Mesenteric fat pad (tissue), 1 donor: ENCODE data around the gene TMUB2. TPM values are rescaled to one million over a fixed set of nuclear protein-coding genes. Genes with fewer than 3 reads are reported as not detected.
A peak's percentile ranks its signal among the peaks of the same experiment; 100 is the strongest.
"Not testable (repeated sequence)": the region's sequence is repeated elsewhere in the genome, so short reads cannot be mapped to it uniquely, and the experiment has no call there.

Experiments
- DNase-seq: peaks from one replicate; pipeline ENCODE4 v3.0.0-alpha.2; 2020; ENCODE audit warnings: low spot score
- total RNA-seq: library from RNA; stranded (reverse); fragmentation: NEBNext Ultra II Directional; extraction: Animal tissue kit (Norgen Biotek cat#: 25700); gene quantifications from one replicate; pipeline ENCODE4 v1.2.1, GENCODE V29; 2021
- donor health status: DM: yes; HTN: yes; CAD: no.

TMUB2 gene
- total RNA-seq, 1 donor from 2014 or later: 35.8 TPM

DNA sequence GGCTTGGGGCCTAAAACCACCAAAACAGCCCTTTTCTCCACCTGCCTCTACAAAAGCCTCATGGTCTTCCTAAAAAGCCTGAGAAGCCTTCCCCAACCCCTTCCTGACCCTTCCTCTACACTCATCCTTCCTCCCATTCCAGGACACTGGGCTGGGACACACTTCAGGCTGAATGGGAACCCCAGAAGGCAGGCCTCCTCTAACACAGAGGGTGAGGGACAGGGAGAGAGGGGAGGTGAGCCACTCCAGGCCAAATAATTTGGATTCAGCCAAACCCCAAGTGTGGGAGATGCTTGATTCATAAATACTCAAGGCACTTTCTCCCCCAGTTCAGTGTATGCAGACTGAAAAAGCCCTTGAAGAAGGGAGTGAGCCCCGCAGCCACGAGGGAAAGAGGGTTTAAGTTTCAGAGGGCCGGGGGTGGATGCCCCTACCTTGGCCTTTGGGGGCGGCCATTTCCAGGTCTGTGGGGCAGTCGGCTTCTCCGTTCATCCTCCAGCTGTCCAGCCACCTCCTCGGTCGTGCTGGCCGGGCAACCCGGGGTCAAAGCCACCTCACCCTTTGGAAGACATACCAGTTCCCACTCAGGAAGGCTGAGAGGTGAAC, 31.1 kb downstream of the TMUB2 start:
- no peak for DNase-seq

DNA sequence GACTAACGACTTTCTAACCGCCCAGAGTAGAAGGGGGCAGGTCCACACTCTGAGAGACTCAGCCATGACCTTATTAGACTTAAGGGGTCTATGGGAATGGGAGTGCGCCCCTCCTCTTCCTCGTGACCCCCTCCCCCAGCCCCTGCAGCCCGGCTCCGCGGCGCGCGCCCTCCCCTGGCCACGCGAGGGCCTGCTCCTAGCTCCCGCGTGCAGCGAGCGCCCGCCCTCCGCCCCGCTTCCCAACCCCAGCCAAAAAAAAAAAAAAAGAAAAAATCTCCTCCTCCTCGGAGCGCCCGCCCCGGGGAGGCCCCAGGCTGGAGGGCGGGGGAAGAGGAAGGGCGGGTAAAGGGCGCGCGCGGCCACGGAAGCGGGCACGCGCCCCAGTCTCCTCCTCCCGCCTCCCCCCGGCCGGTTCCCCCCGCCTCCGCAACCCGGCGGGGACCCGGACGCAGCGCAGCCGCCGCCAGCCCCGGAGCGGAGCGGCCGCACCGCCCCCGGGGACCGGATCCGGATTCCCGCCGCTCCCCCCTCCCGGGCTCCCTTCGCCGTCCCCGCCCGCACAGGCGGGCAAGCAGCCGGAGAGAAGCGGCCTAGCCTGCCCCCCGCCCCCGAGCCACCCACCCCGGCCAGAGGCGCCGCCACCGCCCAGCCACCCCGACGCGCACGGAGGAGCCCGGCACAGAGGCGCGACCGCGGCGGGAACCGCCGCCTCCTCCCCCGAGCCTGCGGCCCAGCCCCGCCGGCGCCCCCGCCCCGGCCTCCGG, 31.8 kb downstream of the TMUB2 start:
- DNase-seq: peak; percentile 96

DNA sequence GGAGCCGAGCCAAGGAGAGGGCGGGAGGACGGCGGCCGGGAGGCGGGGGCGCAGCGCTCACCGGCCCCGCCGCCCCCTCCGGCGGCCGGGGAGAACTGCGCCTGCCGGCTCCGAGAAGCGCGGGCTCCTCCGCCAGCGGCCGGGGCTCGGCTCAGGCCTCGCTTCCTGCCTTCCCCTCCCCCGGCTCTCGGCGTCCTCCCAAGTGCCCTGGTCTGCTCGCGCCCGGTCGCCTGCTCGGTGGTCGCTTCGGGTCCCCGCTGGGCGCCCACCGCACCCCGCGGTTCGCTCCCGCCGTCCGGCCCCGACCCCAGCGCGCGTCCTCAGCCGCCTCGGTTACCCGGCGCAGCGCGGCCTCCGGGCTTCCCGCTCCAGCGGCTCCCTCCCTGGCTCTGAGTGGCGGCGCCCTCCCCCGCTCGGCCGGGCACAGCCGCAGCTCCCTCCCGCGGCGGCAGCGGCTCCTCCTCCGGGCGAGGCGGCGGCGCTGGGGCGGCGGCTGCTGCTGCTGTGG, 32.4 kb downstream of the TMUB2 start:
- peak; percentile 92 for DNase-seq

DNA sequence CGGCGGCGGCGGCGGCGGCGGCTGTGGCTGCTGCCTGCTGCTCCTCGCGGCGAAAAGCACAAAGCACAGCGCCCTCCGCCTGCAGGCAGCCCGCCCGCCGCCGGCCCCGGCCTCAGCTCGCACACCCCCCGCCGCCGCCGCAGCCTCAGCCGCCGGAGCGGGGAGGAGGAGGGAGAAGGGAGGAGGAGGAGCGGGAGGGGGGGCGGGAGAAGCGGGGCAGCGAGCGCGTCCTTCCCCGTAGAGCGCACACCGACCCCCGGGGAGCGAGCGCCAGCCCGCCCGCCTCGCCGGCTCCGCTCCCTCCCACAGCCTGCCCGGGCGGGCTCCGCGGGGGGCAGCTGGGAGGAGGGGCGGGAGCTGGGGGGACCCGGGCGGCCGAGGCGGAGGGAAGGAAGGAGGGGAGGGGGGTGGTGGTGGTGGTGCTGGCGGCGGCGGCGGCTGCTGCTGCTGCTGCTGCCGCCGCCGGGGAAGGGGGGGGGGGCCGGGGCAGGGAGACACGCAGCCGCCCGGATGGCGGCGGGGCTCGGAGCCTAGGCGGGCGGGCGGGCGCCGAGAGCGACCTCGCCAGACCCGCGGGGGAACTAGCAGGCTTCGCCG, 32.9 kb downstream of the TMUB2 start, which contains the start of gene UBTF:
UBTF (minus strand) TSS at position 60 of the 597 bp plus-strand sequence. CDS start 1,446 bp downstream, outside the sequence.
- DNase-seq: no peak

DNA sequence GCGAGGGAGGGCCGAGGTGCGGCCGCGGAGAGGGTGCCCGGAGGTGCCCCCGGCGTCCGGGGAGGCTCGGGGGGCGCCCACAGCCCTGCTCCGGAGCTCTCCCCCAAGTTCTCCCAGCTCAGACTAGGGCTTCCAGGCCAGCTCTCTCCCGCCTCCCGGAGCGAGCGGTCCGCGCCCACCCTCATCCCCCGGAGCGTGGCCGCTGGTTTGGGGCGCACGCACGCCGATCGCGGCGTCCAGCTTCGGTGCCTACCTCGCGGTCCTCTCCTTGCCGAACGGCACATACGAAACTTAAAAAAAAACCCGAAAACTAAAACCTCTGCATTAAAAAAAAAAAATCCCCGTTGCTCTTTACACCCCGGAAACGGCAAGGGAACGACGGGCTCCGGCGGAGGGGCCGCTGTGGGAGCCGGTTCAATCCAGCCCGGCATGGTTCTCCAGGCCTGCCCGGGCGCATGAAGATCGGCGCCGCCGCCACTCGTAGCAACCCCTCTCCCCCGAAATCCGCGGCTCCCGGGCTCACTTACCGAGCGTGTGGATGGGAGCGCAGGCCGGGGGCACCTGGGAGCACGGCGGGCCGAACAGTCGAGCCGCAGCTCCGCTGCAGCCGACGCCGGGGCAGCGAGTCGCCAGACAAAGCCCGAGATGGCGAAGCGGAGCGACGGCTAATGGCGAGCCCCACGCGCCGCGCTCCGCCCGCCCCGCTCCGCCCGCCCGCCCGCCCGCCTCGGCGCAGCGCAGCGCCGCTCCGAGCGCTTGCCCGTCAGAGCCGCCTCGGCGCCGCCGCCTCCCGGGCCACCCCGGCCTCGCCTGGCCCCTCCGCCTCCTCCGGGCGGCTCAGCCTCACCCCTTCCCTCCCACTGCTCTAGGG, 33.7 kb downstream of the TMUB2 start:
- DNase-seq: no peak

DNA sequence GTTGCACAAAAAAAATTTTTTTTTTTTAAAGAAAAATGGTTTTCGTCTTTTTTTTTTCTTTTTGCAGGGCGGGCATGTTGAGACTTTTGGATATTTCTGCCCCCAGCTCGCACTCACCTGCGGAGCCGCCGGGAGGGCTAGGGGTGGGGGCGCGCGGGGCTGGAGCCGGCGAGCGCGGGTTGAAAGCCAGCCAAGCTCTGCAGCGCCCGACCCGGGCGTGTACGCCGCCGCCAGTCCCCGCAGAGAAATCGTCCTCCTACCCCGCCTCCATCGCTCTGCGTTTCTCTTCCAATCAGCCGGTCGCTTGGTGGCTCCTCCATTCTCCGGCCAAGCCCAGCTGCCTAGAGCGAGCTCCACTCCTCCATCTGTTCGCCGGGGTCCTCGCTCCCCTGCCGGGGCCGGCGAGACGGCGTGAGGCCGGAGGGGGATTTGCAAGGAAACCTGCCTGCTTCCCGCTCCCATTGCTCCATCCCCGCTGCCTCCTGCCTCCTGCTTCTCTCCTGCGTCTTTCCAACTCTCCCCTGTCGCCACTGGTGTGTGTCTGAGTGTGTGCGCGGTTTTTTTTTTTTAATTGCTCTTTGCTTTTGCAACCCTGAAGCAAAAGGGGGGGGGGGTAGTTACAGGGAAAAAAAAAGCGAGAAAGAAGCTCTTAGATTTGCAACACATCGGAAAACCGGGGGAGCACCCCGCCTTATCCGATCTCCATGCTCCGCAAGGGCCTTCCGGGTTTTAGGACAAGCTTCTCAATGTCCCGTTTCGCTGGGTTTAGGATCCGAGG, 34.5 kb downstream of the TMUB2 start:
- no peak for DNase-seq

DNA sequence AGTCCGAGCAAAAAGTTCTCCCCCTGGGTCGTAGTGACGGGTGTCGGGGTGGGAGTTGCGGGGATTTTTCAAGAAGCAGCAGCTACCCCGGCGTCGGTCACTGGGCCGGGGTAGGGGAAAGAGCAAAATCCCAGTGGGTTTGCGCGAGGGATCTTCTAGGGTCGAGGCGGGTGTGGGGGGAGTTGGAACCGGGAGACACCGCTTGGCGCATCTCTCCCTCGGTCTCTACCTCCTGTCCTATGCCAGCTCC, 35.0 kb downstream of the TMUB2 start:
- no peak for DNase-seq

DNA sequence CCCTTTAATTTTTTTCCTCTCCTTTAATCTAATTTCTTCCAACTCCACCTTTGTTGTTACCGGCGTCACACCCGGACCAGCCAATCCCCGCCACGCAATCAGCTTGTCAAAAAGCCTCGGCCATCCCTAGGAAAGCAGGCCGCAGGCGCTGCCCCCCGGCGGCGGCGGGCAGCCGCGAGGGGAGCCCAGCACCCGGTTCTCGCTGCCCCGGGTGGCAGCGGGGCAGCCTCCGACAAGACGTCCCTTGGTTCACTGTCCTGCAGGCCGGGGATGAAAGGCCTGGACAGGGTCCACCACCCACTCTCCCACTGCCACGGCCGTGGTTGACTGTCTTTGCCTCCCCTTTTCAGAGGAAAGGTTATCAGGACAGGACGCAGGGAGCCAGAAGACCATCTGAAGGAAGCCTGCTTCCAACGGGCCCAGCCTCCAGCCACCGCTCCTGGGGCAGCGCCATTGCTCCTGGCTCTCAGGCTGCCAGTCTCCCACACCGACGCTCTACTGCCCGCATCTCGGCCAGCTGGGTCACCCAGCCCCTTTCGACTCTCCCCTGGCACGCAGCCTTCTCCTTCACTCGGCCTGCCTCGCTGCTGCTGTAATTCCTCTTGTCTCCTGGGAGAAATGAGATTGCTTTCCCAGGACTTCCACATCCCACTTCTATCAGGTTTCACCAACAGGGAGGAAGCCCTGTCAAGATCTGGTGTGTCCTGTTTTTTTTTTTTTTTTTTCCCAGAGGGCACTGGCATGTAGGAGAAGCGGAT, 35.5 kb downstream of the TMUB2 start:
- peak; percentile 92 for DNase-seq

DNA sequence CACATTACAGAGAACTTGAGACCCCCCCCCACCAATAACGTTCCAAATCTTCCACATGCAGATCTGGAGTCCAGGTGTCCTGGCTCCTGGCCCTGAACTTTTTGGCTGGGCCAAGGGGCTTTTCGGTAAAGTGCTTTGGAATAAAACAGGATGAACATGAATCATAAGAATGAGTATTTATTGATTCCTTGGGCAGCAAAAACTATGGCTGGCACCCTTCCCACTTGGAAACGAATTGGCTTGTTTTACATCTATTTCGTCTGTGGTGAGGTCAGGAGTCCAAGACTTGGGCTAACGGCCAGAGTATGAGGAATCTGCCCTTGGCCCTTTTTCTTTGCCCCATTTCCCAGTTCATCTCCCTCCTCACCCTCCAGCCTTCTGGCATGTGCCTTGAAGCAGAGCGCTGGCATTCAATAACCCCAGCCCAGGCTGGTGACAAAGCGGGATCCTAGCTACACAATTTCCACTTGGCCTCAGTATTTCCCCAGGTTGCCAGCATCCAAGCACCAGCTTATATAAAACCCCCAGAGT, 36.8 kb downstream of the TMUB2 start:
- no peak for DNase-seq

DNA sequence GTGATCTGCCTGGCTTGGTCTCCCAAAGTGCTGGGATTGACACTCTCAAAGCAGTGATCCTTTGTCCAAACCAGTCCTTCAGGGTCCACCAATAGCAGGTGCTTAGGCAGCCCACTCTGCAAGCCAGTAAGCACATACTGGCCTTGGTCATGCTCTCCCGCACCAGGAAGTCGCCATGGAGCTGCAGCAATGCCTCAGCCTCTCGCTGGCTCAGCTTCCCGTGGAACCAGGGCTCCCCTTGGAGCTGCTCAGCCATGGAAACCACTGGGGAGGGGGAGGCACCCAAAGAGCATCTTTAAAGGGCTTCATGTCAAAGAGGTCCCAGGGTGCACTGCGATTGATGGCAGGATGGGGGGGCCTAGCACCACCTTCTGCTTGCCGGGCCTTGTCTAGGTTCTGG, 42.3 kb downstream of the TMUB2 start:
- no peak for DNase-seq

DNA sequence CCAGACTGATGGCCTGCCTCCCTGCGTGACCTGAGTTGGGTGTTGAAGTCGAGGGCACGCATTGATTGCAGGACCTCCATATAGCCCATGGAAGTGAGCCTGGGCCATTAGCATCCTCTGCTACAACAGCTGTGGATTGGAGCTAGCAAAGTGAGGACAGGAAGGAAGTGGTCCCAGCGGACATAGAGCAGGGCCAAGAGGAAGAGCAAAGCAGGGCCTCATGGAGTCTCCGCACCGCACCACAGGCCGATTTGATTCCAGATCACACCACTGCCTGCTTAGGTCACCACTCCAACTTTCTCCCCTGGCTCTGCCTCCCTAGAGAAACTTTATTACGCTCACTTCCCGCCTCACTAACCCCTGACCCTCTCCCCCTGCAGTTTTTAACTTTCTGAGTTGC, 43.4 kb downstream of the TMUB2 start:
- no peak for DNase-seq

DNA sequence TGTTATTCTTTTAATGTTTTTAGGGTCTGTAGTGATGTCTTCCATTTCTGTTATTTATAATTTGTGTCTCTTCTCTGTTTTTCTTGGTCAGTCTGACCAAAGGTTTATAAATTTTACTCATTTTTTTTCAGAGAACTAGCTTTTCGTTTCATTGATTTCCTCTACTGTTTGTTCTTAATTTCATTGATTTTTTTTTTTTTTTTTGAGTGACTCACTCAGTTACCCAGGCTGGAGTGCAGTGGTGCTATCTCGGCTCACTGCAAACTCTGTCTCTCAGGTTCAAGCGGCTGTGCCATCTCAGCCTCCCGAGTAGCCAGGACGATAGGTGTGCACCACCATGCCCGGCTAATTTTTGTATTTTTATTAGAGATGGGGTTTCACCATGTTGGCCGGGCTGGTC, 45.3 kb downstream of the TMUB2 start:
- DNase-seq: no peak

DNA sequence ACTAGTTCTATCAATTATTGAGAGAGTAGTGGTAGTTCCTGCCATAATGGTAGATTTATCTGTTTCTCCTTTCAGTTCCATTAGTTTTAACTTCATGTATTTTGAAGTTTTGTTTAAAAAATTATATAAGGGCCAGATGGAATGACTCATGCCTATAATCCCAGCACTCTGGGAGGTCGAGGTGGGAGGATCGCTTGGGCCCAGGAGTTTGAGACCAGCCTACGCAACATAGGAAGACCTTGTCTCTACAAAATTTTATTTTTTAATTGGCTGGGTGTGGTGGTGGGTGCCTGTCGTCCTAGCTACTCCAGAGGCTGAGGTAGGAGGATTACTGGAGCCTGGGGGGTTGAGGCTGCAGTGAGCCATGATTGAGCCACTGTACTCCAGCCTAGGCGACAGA, 46.8 kb downstream of the TMUB2 start:
- no peak for DNase-seq

DNA sequence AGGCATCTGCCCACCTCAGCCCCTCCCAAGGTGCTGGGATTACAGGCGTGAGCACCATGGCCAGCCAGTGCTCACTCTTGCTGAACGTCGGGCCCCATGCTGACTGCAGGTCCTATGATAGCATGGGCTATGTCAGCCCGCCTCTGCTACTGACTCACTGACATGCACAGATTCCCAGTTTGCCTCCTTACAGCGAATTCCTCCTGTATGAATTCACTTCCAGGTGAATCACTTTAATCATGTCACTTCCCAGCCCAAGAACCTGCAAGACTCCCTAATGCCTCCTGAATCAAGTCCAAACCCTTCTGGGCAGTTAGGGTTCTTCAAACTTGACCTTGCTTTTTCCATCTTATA, 48.8 kb downstream of the TMUB2 start:
- DNase-seq: no peak

DNA sequence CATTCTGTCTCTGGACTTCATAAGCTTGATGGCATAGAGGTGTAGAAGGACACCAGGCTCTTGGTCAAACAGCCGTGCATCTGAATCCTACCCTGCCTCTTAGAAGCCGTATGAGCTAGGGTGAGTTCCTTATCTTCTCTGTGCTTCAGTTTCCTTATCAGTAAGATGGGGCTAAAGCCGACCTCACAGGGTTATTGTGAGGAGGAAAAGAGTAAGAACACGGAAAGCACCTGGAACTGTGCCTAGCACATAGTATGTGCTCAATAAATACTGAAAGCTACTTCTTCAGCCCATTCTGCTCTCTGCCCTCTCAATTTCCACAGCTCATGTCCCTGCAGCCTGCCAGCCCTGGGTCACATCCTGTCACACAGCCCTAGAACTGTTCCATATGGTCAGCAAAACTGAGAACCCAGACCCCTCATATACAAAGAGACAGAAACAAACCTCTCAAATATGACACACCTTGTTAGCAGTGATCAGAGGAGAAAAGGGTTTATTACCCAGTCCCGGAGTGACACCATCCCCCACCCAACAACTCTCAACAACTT, 49.7 kb downstream of the TMUB2 start:
- no peak for DNase-seq

DNA sequence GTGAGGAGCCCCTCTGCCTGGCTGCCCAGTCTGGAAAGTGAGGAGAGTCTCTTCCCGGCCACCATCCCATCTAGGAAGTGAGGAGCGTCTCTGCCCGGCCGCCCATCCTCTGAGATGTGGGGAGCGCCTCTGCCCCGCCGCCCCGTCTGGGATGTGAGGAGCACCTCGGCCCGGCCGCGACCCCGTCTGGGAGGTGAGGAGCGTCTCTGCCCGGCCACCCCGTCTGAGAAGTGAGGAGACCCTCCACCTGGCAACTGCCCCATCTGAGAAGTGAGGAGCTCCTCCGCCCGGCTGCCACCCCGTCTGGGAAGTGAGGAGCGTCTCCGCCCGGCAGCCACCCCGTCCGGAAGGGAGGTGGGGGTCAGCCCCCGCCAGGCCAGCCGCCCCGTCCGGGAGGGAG, 51.1 kb downstream of the TMUB2 start:
- DNase-seq: not testable (repeated sequence)

DNA sequence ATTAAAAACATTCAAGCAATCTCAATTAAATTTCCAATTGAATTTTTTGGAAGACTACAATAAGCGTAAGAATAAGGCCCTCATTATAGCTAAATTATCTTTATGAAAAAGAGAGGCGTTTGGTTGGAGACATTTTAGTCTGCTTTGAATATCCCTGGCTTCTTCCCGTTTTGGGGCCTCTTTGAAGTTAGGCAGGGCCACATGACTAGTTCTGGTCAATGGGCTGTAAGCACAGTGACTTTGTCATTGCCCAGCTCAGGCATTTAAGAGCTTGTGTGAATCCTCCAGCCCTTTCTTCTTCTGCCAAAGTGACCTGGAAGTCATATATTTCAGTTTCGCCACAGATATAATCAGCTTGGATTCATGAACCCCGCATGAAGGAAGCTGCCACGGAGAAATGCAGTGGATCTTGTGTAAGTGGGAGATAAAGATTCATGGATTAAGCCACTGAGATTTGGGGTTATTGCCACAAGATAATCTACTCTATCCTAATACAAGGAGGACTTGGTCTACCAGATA, 54.4 kb downstream of the TMUB2 start:
- DNase-seq: no peak
